OCI-M2 (cell line): Measurements from ENCODE around the gene SCPEP1.
"Not testable (repeated sequence)": the region's sequence is repeated elsewhere in the genome, so short reads cannot be mapped to it uniquely, and the experiment has no call there.

Experiments
- DNase-seq: peaks from one replicate; lab custom pipeline; 2025; ENCODE audit not compliant: unreplicated experiment; lab: John Stamatoyannopoulos, UW

The SCPEP1 gene, protein sequence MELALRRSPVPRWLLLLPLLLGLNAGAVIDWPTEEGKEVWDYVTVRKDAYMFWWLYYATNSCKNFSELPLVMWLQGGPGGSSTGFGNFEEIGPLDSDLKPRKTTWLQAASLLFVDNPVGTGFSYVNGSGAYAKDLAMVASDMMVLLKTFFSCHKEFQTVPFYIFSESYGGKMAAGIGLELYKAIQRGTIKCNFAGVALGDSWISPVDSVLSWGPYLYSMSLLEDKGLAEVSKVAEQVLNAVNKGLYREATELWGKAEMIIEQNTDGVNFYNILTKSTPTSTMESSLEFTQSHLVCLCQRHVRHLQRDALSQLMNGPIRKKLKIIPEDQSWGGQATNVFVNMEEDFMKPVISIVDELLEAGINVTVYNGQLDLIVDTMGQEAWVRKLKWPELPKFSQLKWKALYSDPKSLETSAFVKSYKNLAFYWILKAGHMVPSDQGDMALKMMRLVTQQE

GRCh38 chr17:56977673-56978395 is at the start of gene SCPEP1:
TSS of gene SCPEP1 (plus strand) at chr17:56978131. CDS start at chr17:56978160, 29 bp downstream.
- no peak for DNase-seq

DNA sequence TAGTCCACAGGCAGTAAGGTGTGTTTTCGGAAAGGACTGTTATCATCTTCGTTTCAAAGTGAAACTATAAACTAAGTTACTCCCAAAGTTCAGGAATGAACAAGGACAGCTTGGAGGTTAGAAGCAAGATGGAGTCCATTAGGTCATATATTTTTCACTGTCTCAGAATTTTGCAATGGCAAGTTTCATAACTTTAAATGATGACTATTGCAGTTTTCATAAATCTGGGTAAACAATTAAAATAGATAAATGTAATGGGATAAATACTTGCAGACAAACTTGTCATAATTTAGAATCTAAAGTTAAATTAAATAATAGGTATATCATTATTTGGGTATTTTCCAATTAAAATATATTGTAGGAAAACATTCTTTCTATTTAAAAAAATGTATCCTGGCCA is 49.3 kb upstream of the SCPEP1 start:
- no peak for DNase-seq

DNA sequence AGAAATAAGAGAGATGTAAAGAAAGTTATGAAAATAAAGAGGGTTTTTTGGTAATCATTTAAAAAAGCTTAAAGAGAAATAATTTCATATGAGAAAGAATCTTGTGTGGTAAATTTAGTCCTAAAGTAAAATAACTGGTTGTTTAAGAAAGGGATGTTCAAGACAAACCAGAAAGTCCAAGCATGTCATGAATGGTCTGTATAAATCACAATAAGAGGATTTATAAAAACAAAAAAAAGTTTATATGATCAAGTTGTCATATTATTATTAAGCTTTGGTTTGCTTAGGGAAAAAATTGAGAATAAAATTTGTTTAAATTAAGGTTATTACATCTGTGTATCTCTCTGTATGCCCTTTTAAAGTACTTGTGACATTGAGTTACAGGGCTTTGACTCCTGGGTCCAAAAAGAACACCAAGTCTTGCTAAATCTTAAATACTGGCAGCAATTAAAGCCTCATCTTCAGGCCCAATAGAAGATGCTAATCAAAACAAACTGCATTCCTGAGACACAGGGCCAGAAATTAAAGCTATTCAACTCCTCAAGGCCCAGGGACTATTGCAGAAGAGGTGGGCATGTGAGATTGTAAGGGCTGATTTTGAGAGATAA is 48.5 kb upstream of the SCPEP1 start:
- no peak for DNase-seq

DNA sequence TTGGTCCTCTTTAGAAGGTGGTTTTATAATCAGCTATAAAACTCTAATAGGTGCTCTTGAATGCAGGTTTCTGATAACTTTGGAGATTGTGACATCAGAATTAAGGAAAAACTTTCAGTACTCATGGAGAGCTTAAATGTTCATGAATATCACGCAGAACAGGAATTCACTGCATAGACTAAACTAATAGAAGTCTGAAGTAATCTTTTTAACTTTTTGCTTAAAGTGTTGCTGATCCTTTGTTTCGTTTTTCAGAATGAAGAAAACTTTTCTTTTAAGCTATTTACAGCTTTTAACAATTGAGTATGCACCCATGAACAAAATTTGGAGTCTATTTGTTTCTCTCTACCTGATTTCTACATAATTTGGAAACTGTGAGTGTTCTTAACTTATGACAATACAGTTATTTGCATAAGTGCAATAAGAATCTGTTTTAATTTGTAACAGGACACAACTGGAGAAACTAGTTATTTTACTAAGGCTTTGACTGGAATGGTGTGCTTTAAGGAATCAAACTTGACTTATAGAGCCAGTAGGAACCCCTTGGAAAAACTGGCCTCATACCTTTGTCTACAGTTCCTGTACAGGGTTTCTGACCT is 47.1 kb upstream of the SCPEP1 start:
- no peak for DNase-seq

GRCh38 chr17:56933151-56933745 is 44.7 kb upstream of the SCPEP1 start:
- no peak for DNase-seq

GRCh38 chr17:56933868-56934267 is 44.1 kb upstream of the SCPEP1 start:
- no peak for DNase-seq

DNA sequence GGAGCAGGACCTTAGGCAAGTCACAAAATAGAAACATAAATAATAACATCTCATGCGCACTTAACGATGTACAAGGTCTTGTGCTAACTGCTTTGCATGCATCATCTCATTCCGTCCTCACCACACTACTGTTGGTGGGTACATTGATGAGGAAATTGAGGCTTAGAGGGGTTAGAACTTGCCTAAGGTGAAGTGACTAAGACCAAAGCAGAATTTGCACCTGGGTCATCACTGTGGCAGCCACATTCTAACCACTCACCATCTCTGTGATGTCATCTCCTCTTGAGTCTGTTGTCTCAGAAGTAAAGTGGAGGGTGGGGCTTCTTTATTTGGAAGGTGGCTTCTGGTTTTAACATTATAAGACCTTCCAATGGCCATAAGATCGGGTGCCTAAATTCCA is 43.7 kb upstream of the SCPEP1 start:
- DNase-seq: no peak

- no peak for DNase-seq
Measured at GRCh38 chr17:56935461-56935860, 42.5 kb upstream of the SCPEP1 start.

GRCh38 chr17:56936697-56937322 is 41.1 kb upstream of the SCPEP1 start:
- no peak for DNase-seq

GRCh38 chr17:56937687-56938086 is 40.2 kb upstream of the SCPEP1 start:
- no peak for DNase-seq

GRCh38 chr17:56938206-56938605 is 39.7 kb upstream of the SCPEP1 start:
- not testable (repeated sequence) for DNase-seq

DNA sequence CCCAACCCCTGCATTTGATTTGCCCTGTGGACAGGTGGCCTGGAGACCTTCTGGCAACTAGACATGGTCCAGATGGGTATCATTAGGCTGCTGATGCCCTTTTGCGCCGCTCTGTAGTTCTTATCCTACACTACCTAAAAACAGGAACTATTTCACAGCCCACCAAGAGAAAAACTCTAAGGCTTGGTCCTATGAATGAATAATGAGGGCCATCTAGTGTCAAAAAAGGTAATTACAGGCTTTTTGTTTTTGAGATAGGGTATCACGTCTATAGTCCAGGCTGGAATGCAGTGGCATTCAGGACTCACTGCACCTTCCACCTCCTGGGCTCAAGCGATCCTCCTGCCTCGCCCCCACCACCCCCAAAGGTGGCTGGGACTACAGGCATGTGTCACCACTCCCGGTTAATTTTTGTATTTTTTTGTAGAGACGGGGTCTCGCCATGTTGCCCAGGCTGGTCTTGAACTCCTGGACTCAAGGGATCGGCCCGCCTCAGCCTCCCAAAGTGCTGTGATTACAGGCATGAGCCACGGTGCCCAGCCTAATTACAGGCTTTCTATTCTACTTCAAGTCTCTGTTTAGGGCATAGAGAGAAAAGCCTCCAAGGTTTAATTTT is 38.0 kb upstream of the SCPEP1 start:
- DNase-seq: peak; percentile 54

- DNase-seq: no peak
Measured at GRCh38 chr17:56943505-56944125, 34.3 kb upstream of the SCPEP1 start.

- no peak for DNase-seq
Measured at GRCh38 chr17:56945938-56946505, 31.9 kb upstream of the SCPEP1 start.

DNA sequence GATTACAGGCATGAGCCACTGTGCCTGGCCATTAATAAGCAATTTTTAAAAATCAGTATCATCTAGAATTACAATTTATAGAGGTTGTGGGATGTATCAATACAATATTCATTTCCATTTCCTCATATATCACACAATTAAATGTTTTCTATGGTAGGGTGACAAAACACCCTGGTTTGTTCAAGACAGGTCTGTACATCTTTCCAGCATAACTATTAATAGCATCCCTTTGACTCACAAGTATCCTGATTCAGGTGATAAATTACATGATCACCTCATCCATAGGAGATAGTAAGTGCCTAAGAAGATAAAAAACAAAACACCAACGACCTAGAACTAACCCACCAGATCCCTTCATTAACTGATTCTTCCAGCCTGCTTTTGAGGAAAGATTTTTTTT is 30.2 kb upstream of the SCPEP1 start:
- DNase-seq: no peak

GRCh38 chr17:56948491-56948890 is 29.4 kb upstream of the SCPEP1 start:
- no peak for DNase-seq

DNA sequence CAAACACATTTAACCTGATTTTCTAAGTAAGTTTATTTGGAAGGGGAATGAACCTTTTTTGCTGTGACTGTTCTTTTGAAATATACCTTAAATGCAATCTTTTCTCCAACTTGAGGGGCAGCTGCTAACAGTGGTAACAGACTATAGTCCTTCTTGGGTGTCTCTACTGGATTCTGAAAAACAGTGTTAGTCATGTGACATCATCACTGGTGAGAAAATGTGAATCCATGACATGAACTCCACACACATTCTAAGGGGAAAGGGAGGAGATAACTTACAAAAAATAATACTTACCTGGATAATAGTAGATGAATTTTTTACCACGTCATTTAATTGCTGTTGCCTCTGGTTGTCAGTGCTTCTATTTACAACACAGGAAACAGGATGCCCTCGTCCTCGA is 28.3 kb upstream of the SCPEP1 start:
- DNase-seq: no peak

- no peak for DNase-seq
Measured at GRCh38 chr17:56956992-56957391, 20.9 kb upstream of the SCPEP1 start.
